HG03135 (cell line): Measurements from ENCODE around the gene NDUFS5.
"Not testable (repeated sequence)": the region's sequence is repeated elsewhere in the genome, so short reads cannot be mapped to it uniquely, and the experiment has no call there.

Source experiments
- ATAC-seq: cut with Tn5 transposase; IDR thresholded peaks from one replicate; pipeline ENCODE4 v1.9.1; 2021; ENCODE audit warnings: mild to moderate bottlenecking, moderate library complexity; ENCODE audit not compliant: unreplicated experiment

The NDUFS5 gene

DNA sequence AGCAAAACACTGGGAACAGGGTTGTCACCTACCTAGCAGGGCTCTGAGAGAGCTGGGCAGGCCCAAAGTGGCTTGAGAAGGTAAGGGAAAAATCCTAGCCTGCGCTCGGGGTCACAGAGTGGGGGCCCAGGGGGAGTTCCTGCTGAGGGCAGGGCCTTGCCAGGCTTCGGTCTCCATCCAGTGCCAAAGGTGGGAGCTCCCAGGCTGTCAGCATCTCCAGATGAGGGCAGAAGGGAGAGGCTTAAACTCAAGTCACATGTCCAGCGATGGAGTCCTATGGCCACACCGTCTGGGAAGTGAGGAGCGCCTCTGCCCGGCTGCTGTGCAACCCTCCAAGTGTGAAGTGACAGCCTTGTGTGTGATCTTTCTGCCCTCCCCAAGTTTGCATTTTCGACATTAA, 11.2 kb upstream of the NDUFS5 start:
- not testable (repeated sequence) for ATAC-seq

DNA sequence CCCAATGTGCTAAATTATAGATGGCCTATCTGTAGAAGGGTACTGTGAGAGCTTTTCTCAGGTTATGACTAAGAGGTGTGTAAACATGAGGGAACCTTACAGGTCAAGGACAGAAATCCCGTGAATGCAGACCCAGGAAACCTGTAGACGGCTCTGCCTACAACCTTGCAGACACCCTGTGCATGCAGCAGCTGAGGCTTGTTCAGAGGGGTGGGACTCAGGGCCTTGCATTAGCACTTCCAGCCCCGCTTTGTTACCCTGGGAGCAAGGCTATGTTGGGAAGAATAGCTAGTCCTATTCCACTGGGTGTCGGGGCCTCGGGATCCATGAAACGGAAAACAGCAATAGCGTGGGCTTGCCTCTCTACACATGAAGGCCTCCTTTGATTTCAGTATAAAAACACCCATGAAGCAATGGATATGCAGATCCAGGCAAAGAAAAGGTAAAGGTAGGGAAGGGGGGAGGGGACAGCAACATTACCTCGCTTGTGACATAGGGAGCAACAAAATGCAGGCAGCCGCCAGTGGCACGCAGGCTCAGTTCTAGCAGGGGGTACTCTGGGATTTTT, 9.5 kb upstream of the NDUFS5 start:
- no peak for ATAC-seq

DNA sequence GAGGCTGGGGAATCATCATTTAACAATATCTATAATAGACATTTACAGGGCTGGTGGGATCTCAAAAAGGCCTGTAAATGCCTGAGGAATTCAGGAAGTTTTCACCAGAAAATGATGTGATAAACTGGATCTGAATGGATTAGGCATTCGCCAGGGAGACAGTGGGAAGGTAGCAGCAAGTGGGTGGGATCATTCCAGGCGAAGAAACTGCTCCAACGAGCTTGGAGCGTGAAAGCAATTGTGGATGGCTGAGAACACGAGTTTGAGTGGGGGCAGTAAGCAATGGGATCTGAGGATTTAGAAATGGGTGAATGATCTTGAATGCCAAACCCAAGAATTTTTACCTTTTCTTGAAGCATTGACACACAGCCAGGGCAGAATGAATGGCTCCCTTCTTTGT, 8.9 kb upstream of the NDUFS5 start:
- no peak for ATAC-seq

DNA sequence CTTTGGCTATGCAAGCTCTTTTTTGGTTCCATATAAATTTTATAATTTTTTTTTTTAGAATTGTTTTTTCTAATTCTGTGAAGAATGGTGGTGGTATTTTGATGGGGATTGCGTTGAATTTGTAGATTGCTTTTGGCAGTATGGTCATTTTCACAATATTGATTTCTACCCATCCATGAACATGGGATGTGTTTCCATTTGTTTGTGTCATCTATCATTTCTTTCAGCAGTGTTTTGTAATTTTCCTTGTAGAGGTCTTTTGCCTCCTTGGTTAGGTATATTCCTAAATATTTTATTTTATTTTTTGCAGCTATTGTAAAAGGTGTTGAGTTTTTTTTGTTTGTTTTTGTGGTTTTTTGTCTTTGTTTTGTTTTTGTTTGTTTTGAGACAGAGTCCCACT, 5.7 kb upstream of the NDUFS5 start:
- ATAC-seq, result not testable (repeated sequence)

DNA sequence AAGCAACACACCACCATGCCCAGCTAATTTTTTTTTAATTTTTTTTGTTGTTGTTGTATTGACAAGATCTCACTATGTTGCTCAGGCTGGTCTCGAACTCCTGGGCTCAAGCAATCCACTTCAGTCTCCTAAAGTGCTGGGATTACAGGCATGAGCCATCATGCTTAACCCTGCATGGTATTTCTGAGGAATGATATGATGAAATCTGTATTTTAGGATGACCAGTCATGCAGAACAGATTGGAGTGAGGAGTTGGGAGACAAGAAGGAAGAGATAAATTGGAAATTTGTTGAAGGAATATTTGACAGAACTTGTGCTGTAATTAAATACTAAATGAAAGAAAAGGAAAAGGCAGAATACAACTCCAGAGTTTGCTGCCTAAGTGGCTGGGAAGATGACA, 4.7 kb upstream of the NDUFS5 start:
- no peak for ATAC-seq

DNA sequence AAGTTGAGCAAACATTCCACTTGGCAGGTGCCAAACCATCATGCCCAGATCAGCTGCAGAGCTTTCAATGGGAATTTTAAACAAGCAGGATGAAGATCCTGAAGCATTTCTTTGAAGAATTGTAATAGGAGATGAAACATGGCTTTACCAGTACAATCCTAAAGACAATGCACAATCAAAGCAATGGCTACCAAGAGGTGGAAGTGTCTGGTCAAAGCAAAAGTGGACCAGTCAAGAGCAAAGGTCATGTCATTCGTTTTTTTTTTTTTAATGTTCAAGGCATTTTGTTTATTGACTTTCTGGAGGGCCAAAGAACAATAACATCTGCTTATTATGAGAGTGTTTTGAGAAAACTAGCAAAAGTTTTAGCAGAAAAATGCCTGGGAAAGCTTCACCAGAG, 3.0 kb upstream of the NDUFS5 start:
- ATAC-seq, result no peak

DNA sequence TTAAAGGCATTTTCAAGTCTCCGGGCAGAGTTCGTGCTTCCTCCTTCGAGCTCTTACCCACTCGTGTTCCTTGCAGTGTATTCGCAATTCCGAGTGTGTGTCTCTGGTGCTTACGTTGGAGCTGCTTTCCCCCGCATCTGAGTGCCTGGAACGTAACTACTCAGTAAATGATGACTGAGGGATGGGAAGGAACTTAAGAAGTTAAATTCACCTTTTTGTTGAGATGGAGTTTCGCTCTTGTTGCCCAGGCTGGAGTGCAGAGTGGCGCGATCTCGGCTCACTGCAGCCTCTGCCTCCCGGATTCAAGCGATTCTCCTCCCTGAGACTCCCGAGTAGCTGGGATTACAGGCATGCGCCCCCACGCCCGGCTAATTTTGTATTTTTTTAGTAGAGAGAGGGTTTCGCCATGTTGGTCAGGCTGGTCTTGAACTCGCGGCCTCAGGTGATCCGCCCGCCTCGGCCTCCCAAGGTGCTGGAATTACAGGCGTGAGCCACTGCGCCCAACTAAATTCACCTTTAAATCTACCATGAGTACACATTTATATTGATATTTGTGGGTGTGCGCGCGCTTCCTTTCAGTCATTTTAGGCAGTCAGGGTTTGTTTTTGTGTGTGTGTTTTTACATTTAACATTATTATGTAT, 837 bp downstream of the NDUFS5 start:
- ATAC-seq, result no peak

DNA sequence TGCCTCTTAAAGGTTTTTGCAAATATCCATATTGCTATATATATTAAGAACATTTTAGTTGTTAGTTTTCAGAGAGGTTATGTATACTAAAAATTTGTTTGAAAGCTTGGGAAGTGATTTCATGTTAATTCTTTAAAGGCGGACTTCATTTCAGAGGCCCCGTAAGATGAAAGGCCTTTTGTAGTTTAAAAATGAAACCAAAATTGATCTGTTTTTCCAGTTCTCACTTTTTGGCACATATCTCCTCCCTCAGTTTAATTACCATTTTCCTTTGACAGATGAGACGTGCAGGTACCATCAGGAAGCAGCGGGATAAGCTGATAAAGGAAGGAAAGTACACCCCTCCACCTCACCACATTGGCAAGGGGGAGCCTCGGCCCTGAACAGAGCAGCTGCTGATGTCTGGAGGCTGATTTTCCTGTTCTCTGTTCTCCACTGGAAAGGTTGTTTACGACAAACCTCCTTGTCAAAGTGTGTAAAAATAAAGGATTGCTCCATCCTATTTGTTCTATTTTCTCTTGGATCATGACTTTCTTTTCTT, 8.0 kb downstream of the NDUFS5 start:
- ATAC-seq, result no peak

DNA sequence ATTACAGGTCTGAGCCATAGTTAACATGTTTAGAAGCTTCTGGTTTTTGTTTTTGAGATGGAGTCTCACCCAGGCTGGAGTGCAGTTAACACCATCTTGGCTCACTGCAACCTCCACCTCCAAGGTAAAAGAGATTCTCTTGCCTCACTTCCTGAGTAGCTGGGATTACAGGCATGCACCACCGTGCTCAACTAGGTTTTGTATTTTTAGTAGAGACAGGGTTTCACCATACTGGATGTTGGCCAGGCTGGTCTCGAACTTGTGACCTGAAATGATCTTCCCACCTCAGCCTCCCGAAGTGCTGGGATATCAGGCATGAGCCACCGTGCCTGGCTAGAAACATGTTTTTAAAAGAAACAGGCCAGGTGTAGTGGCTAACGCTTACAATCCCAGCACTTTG, 10.5 kb downstream of the NDUFS5 start:
- ATAC-seq, result no peak

DNA sequence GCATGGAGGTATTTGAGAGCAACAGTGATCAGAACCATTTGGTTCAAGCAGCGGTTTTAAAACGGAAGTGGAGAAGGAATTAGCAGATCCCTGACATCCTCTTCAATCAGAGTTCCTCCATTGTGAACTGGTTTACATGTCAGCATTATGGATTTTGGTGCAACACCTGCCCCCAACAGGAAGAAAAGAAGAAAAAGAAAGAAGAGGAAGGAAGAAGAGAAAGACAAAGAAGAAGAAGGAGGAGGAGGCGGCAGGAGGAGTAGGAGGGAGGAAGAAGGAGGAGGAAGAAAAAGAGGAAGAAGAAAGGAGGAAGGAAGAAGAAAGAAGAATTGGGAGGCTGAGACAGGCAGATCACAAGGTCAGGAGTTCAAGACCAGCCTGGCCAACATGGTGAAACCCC, 17.4 kb downstream of the NDUFS5 start:
- ATAC-seq, result no peak

DNA sequence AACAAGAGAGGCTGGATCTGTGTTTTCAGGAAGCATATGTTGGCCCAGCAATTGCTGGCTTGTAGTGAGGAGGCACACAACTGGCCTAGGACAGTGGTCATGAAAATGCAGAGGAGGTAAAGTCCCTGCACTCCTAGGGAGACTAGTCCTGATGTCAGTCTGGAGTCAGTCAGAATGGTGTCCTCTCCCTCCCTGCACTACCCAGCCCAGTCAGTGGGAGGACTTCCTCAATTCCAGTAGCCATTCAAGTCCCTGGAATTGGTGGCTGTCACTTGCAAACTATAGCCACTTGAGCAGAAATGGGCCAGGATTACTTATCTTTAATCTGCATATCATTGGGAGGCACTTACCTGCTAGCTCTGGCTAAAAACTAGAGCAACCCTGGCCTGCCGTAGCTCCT, 18.6 kb downstream of the NDUFS5 start:
- no peak for ATAC-seq

DNA sequence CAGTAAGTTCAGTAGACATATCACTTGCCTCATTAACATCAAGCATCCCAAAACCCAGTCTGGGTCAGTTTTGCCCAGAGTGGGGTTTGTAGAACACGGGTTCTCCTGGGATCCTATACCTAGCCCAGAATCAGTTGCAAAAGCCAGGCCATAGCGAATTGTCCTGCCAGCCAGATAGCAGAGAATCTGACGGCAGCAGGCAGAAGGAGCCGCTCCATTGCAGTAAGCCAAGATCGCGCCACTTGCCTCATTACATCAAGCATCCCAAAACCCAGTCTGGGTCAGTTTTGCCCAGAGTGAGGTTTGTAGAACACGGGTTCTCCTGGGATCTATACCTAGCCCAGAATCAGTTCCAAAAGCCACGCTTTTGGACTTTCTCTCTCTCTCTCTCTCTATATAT, 19.1 kb downstream of the NDUFS5 start:
- ATAC-seq, result no peak

DNA sequence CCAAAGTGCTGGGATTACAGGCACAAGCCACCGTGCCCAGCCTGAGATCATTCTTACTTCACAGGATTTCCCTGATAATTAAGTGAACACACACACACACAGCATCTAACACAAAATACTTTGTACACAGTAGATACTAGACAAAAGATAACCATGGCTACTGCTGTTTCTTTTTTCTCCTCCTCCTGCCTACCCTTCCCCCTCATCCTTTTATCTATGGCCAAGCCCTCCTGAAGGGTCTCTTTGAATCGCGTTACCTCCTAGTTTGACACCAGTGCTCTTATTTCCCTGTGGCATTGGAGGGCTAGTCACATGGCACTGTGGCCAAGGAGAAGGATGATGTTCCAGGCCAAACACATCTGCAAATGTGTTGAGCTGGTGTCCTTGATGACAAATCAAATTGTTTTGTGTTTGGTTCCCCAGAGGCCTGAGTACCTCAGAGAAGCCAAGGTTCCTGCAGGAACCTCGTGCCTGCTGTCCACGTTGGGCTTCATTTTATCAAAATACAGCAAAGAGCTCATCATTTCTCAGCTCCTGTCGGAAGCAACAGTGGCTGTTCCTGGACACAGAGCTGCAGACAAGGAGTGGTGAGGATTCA, 20.6 kb downstream of the NDUFS5 start:
- no peak for ATAC-seq

DNA sequence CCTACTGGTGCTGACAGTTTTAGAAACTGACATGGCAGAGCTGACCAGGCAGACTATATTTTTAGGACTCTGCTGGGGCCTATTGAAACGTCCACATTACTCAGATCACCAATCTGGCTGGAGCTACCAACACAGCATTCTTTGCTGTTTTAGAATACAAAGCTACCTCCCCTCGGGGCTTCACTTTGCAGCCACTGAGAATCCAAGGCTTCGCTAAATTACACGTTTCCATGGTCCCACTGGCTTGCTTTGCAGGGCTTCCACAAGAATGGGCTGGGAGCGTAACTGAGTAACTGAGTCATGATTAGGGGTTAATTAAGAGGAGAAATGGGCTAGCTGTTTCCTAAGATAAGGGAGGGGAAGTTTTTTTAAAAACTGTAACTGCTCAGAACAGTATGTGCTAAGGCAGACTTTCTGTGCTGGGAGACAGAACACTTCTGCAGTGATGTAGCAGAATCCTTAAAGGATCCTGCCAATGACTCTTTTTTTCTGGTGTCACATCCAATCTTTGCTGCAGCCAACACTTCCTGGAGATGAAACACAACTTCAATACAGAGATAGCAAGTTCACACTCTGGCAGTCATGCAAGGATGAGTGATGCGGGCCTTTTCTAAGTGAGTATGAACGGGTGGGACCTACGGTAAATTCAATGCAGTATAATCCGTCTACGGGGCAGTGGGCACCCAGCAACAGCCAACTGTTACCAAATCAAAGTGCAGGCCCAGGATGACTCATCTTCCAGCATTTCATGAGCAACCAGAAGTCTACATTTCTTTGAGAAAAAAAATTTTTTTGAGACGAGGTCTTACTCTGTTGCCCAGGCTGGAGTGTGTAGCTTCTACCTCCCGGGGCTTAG, 21.5 kb downstream of the NDUFS5 start:
- no peak for ATAC-seq

DNA sequence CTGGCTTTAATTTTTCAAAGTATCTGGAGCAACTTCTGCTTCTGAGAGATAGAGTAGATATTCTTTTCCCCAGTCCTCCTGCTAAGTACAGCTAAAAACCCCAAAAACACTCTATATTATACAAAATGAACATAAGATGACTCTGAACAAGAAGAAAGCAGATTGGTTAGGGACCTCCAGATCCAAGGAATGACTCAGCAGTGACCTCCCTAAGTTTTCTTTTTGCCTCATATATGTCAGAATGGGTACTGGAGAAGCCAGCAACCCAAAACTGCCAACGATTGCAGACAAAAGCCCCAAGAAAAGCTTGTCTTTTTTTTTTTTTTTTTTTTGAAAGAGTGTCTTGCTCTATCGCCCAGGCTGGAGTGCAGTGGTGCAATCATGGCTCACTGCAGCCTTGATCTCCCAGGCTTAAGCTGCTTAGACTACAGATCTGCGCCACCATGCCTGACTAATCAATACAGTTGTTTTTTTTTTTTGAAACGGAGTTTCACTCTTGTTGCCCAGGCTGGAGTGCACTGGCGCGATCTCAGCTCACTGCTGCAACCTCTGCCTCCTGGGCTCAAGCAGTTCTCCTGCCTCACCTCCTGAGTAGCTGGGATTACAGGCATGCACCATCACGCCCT, 22.7 kb downstream of the NDUFS5 start:
- ATAC-seq, result no peak

DNA sequence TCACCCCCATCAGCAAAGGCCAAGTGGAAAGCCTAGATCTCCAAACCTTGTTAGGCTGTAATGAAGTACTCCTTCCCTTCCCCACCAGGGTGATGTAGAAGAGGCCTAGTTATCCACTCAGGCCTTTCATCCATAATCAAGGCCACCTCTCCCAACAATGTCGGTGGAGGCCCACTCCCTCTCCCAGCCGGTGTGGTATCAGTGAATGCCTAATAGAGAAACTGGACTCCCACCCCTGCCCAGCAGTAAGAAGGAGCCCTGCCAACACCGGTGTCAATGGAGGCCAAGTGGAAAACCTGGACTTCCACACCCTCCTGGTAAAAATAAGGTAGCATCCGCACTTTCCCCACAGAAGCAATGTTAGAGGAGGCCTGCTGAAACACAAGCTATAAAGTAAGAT, 23.9 kb downstream of the NDUFS5 start:
- no peak for ATAC-seq

DNA sequence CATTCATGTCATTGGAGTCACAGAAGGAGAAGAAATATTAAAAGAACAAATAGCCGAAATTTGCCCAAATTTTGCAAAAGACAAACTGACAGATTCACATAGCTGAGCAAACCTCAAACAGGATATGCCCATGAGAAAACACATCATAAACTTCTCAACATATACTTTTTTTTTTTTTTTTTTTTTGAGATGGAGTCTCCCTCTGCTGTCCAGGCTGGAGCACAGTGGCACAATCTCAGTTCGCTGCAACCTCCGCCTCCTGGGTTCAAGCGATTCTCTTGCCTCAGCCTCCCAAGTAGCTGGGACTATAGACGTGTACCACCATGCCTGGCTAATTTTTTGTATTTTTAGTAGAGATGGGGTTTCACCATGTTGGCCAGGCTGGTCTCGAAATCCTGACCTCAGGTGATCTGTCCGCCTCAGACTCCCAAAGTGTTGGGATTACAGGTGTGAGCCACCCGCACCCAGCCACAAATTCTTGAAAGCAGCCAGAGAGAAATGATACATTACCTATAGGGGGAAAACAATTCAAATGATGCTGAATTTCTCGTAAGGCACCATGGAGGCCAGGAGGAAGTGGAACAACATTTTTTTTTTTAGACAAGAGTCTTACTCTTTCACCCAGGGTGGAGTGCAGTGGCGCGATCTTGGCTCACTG, 25.2 kb downstream of the NDUFS5 start:
- not testable (repeated sequence) for ATAC-seq

DNA sequence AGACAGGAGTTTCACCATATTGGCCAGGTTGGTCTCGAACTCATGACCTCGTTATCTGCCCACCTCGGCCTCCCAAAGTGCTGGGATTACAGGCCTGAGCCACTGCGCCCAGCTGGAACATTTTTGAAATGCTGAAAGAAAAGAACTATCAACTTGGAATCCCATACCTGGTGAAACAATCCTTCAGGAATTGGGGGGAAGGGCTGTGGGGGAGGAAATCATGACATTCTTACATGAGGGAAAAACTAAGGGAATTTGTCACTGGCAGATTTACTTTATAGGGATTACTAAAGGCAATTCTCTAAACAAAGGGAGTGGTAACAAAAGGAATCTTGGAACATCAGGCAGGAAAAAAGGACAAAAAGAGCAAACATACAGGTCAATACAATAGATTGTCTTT, 25.8 kb downstream of the NDUFS5 start:
- no peak for ATAC-seq

DNA sequence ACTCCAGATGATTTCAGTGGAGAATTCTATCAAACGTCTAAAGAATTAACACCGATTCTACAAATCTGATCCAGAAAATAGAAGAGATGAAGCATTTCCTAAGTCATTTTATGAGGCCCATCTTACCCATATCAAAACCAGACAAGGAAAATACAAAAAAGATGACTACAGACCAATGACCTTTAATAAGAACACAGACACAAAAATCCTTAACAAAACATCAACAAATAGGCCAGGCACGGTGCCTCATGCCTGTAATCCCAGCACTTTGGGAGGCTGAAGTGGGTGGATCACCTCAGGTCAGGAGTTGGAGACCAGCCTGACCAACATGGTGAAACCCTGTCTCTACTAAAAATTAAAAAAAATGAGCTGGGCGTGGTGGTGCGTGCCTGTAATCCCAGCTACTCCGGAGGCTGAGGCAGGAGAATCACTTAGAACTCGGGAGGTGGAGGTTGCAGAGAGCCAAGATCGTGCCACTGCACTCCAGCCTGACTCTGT, 29.1 kb downstream of the NDUFS5 start:
- not testable (repeated sequence) for ATAC-seq

DNA sequence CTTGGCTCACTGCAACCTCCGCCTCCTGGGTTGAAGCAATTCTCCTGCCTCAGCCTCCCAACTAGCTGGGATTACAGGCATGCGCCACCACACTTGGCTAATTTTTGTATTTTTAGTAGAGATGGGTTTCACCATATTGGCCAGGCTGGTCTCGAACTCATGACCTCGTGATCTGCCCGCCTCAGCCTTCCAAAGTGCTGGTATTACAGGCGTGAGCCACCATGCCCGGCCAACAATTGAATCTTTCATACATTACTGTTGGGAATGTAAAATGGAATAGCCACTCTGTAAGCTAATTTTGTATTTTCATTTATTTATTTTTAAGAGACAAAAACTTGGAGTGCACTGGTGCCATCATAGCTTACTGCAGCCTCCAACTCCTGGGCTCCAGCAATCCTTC, 35.4 kb downstream of the NDUFS5 start:
- ATAC-seq, result not testable (repeated sequence)
